OCI-LY1 (cell line): ENCODE results near the gene ENTREP3.

Source experiments
- EZH2 ChIP-seq: fragments of 200-600 bp; sonication (generic), shearing (Covaris generic); IDR thresholded peaks from 2 replicates; pipeline ENCODE4 v1.8.0; 2017; ENCODE audit warnings: borderline replicate concordance, mixed run types, mild to moderate bottlenecking, antibody characterized with exemption, low read length, moderate library complexity, mixed read lengths
- TF ChIP-seq, protein P1 (sequence below): fragments of 200-600 bp; sonication (generic), shearing (Covaris generic); IDR thresholded peaks from 2 replicates; pipeline ENCODE4 v1.5.1; 2017; ENCODE audit warnings: mild to moderate bottlenecking, antibody characterized with exemption, low read length, moderate library complexity, mixed read lengths

DNA sequence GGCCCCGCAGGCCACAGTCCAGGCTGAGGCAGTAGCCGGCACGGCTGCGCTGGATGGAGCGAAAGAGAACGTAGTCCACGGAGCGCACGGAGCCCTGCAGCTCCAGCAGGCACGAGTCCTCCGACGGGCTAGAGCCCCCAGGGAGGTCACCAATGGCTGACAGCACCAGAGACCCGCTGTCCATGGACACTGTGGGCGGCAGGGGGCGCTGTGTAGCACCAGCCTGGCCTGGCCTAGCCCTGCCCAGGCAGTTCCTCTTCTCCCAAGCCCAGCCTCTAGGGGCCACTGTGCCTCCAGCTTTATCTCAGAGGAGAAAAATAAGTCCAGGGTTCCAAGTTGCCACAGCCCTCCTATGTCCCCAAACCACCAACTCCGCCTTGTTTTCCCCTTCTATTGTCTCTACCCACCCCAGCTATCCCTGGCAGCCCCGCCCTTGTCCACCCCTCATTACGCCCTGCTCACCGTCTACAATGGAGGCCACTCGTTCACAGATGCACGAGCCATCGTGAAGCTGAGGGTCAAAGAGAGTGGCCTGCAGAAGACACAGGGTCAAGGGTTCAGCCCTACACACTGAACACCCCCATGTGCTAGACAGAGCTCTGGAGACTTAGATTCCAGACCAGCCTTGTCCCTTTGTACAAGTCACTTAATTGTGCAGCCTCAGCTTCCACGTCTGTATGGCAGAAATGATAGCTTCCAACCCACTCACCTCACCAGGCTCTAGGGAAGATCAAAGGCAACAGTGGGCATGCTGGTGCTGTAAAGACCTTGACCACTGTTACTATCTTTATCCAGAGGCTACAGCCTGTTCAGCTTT is 4.4 kb downstream of the ENTREP3 start:
- TF ChIP-seq, protein P1, sequence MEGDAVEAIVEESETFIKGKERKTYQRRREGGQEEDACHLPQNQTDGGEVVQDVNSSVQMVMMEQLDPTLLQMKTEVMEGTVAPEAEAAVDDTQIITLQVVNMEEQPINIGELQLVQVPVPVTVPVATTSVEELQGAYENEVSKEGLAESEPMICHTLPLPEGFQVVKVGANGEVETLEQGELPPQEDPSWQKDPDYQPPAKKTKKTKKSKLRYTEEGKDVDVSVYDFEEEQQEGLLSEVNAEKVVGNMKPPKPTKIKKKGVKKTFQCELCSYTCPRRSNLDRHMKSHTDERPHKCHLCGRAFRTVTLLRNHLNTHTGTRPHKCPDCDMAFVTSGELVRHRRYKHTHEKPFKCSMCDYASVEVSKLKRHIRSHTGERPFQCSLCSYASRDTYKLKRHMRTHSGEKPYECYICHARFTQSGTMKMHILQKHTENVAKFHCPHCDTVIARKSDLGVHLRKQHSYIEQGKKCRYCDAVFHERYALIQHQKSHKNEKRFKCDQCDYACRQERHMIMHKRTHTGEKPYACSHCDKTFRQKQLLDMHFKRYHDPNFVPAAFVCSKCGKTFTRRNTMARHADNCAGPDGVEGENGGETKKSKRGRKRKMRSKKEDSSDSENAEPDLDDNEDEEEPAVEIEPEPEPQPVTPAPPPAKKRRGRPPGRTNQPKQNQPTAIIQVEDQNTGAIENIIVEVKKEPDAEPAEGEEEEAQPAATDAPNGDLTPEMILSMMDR = peak; percentile 99
- TF ChIP-seq EZH2 = no peak
